ENCODE measurements around the gene SOCS1. TPM values are rescaled to one million over a fixed set of nuclear protein-coding genes. Genes with fewer than 3 reads are reported as not detected.

The SOCS1 gene
- total RNA-seq, 4 donors from 2014 or later = 5.3 to 10.5 (median 6.9) TPM

DNA sequence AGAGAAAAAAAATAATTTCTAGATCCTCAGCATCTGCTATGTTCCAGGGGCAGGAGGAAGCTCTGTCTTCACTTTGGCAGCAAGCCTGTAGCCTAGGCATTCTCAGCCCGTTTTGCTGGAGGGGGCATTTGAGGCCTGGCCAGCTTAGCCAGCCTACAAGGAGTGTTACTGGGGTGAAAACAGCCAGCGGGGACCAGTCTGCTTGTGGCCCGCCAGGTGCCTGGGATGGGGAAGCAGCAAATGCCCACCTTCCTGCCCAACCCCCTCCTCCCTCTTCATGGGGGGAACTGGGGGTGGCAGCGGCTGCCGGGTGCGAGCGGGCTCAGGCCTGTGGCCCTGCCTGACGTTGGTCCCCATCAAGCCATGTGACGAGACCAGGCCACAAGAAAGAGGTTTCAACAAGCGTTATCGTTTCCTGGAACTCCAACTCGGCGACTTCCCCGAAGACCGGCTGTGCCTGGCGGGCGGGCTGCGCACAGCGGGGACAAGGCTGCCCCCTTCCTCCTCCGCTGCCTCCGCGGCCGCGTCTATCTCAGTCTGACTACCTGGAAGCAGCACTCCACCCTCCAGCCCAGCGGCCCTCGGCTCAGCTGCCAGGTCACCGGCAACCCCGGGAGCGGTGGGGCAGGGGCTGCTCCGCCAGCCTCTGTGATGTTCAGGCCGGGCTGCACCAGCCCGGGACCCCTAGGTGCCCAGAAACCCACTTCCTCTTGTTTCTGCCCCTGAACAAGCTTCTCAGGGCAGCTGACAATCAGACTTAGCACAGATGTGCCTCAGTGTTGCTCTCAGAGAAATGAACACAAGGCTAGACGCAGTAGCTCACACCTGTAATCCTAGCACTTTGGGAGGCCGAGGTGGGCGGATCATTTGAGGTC is 22.9 kb downstream of the SOCS1 start:
- Histone ChIP-seq H3K36me3 (no peaks in the 10 kb centered on the region), H3K9me3 (no peaks in the 10 kb centered on the region), H3K4me1 (peaks cover 0 to 9% (median 0%) of the 10 kb centered on the region in 3 donors), H3K27ac (peak overlapping the region in 1 of 4 donors; percentile 48), H3K27me3 (no peaks in the 10 kb centered on the region), H3K4me3 (peak overlapping the region in 1 of 2 donors; percentile 1)
- TF ChIP-seq POLR2A (IDR thresholded peaks at IDR 0.05) (no peak), POLR2AphosphoS5 (IDR thresholded peaks at IDR 0.05) (no peak), CTCF (IDR thresholded peaks at IDR 0.05) (no peak)
- WGBS, 2 donors (ENCODE audit: low coverage in 1 of 2) = 20% methylated on average over 1 of the region's 35 CpGs
- ATAC-seq = peak; percentile 53

- 75 to 100% methylated on average over 1 of the region's 3 CpGs for WGBS, 2 donors (ENCODE audit: low coverage in 1 of 2)
- no peak for ATAC-seq
- H3K4me1 ChIP-seq = peaks cover 0 to 9% (median 0%) of the 10 kb centered on the region in 3 donors
- no peaks in the 10 kb centered on the region for H3K27me3 ChIP-seq
- H3K36me3 ChIP-seq = no peaks in the 10 kb centered on the region
- no peak overlapping the region for H3K4me3 ChIP-seq
- no peaks in the 10 kb centered on the region for H3K9me3 ChIP-seq
- peak overlapping the region in 1 of 4 donors; percentile 48 for H3K27ac ChIP-seq
- no peak for TF ChIP-seq POLR2AphosphoS5 (IDR thresholded peaks at IDR 0.05)
- no peak for TF ChIP-seq CTCF (IDR thresholded peaks at IDR 0.05)
- no peak for TF ChIP-seq EP300 (IDR thresholded peaks at IDR 0.05)
- TF ChIP-seq POLR2A (IDR thresholded peaks at IDR 0.05) = peak in 1 of 2 donors; percentile 1
These were observed 23.6 kb downstream of the SOCS1 start for GRCh38 chr16:11232302-11232851.

GRCh38 chr16:11231367-11231970 is 24.5 kb downstream of the SOCS1 start:
- Histone ChIP-seq H3K4me3 (no peak overlapping the region), H3K27ac (no peak overlapping the region), H3K27me3 (no peaks in the 10 kb centered on the region), H3K9me3 (no peaks in the 10 kb centered on the region), H3K4me1 (peaks cover 0 to 9% (median 0%) of the 10 kb centered on the region in 3 donors), H3K36me3 (no peaks in the 10 kb centered on the region)
- no peak for TF ChIP-seq POLR2AphosphoS5 (IDR thresholded peaks at IDR 0.05)
- TF ChIP-seq CTCF (IDR thresholded peaks at IDR 0.05) = no peak
- no peak for TF ChIP-seq EP300 (IDR thresholded peaks at IDR 0.05)
- TF ChIP-seq POLR2A (IDR thresholded peaks at IDR 0.05) = no peak
- 55 to 69% methylated on average over 2 to 9 of the region's 10 CpGs for WGBS, 2 donors (ENCODE audit: low coverage in 1 of 2)
- no peak for ATAC-seq

DNA sequence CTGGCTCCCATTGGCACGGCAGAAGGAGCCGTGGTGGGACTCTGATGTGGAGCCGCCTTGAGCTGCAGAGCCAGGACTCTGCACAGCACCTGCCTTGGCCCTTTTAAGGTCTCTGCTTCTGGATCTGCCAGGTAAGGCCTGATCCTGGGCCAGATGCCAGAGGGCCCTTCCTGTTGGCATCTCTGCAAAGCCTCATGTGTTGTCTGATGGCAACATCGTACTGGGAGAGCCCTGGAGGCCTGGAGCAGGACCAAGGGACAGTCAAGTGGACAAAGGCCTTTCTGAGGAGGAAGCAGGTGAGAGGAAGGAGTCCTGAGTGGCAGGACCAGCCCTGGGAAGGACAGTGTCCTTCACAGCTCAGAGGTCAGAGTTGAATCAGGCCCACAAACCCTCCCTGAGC is 26.1 kb downstream of the SOCS1 start:
- ATAC-seq = no peak
- TF ChIP-seq POLR2A (IDR thresholded peaks at IDR 0.05) (no peak), POLR2AphosphoS5 (IDR thresholded peaks at IDR 0.05) (no peak), CTCF (IDR thresholded peaks at IDR 0.05) (no peak), EP300 (IDR thresholded peaks at IDR 0.05) (no peak)
- Histone ChIP-seq H3K27ac (no peak overlapping the region), H3K4me3 (no peak overlapping the region), H3K4me1 (peaks cover 0 to 12% (median 0%) of the 10 kb centered on the region in 3 donors), H3K27me3 (no peaks in the 10 kb centered on the region), H3K36me3 (no peaks in the 10 kb centered on the region), H3K9me3 (no peaks in the 10 kb centered on the region)
- 96% methylated on average over 3 of the region's 4 CpGs; no CpG with 5 or more reads in 1 of the 2 donors for WGBS, 2 donors (ENCODE audit: low coverage in 1 of 2)

Measured in gastroesophageal sphincter (tissue), 4 donors.